Stimulated activated CD4-positive, alpha-beta T cell treated with anti-CD3 and anti-CD28 coated beads, Interleukin-12 subunit alpha, Interleukin-12 subunit beta, amount 100 ng/mL, for 4 hours (primary cell): Measurements from ENCODE around the gene BCAR1.

ENCODE experiments used
- DNase-seq: peaks from one replicate; pipeline ENCODE4 v3.0.0-alpha.2; 2020

The BCAR1 gene

DNA sequence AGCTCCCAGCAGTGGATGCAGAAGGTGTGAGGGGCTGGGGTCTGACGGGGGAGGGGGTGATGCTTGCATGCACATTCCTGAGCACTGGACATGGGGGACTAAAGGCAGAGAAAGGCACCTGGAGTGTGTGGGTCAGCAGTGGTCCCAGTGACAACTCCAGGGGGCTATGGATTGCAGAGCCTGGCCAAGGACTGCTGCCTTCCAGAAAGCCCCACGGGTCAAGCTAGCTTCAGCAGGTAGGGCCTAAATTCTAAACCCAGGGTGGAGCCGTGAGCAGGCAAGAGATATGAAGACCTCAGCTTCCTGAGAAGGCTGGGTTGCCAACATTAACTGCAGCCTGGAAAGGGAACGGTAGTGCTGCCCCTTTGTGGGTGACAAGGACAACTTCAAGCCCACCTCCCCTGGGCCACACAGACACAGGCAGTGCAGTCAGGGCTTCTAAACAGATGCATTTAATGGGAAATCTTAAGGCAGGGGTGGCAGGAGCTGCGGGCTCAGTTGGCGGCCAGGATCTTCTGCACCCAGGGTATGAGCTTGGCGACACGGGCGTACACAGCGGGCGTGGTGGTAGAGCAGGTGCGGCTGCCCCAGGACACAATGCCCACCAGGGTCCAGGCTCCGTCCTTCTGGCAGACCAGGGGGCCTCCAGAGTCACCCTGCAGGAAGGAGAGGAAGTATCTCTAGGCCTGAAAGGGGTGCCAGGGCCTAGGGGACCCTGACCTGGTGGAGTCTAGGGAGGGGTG is 47.6 kb downstream of the BCAR1 start:
- DNase-seq = no peak

DNA sequence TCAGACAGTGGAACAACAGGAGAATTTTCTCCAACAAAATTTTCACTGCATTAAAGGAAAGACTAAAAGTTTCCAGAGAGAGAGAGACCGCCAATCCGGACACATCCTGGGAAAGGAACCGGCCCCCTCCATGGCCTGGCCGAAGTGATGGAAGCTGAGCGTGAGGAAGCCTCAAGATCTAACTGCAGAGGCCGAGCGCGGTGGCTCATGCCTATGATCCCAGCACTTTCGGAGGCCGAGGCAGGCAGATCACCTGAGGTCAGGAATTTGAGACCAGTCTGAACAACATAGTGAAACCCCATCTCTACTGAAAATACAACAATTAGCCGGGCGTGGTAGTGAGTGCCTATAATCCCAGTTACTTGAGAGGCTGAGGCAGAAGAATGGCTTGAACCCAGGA is 48.3 kb downstream of the BCAR1 start:
- DNase-seq = no peak

DNA sequence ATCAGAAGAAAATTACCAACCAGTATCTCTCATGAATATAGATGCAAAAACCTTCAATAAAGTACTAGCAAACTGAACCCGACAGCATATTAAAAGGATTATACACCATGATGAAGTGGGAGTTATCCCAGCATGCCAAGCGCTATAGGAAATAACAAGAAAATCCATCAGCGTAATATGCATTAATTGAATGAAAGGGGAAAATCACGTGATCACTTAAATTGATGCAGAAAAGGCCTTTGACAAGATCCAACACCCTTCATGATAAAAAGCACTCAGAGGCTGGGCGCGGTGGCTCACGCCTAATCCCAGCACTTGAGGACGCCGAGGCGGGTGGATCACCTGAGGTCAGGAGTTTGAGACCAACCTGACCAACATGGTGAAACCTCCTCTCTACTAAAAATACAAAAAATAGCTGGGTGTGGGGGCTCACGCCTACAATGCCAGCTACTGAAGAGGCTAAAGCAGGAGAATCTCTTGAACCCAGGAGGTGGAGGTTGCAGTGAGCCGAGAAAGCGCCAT is 49.3 kb downstream of the BCAR1 start:
- no peak for DNase-seq

DNA sequence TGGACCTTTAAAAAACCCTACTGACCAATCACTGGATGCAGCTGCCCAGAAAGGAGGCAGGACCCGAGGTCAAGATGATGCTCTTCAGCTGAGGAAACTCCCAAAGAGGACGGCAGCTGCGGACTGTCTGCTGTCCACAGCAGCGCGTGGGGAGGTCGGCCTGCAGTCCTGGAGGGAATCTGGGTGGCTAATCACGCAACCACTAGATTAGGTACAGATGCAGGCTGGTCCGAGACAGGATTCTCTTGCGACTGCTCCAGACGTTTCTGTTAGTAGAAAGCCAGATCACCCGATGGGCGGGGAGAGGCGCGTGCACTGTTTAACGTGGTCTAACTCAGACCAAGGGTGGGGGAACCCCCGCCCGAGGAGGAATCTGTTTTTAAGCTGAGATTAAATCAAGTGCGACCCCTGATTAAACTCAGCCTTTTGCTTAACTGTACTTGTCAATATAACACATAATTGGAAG is 53.3 kb downstream of the BCAR1 start:
- no peak for DNase-seq

DNA sequence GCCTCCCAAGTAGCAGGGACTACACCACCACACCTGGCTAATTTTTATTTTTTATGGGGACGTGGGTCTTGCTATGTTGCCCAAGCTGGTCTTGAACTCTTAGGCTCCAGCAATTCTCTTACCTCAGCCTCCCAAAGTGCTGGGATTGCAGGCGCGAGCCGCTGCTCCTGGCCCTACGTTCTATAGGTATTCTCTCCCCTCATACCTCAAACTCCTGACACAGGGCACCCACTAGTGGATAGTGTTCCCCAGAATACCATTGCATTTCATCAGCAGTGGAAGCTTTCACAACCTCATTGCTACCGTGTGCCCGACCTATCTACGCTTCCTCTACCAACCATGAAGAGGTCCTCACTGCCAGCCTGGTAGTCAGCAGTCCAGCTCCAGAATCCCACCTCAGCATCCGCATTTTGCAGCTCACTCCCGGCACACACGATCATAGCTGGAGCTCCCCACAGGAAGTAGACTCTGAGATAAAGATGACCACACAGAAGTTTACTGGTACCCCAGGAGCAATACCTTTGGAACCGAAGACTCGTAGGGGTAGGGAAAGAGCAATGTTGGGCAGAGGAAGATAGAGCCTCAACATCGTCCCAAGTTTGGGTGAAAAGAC is 53.8 kb downstream of the BCAR1 start:
- DNase-seq = no peak

DNA sequence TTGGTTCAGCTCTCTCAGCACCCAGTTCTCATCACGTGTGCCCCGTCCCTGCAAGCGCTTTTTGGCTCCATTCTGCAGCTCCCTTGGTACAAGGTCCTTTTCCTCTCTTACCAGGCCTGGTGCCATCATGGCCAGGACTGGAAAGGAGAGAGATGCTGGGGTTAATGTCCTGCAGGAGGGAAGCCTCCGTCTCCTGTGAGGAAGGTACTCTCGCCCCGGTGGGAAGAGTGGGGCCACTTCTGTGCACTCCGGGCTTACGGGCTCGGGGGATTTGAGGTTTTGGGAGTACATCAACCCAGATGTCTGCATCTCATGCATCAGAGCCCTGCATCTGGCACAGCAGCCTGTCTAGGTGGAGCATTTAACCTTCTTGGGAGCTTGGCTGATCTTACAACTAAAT is 54.6 kb downstream of the BCAR1 start:
- no peak for DNase-seq

DNA sequence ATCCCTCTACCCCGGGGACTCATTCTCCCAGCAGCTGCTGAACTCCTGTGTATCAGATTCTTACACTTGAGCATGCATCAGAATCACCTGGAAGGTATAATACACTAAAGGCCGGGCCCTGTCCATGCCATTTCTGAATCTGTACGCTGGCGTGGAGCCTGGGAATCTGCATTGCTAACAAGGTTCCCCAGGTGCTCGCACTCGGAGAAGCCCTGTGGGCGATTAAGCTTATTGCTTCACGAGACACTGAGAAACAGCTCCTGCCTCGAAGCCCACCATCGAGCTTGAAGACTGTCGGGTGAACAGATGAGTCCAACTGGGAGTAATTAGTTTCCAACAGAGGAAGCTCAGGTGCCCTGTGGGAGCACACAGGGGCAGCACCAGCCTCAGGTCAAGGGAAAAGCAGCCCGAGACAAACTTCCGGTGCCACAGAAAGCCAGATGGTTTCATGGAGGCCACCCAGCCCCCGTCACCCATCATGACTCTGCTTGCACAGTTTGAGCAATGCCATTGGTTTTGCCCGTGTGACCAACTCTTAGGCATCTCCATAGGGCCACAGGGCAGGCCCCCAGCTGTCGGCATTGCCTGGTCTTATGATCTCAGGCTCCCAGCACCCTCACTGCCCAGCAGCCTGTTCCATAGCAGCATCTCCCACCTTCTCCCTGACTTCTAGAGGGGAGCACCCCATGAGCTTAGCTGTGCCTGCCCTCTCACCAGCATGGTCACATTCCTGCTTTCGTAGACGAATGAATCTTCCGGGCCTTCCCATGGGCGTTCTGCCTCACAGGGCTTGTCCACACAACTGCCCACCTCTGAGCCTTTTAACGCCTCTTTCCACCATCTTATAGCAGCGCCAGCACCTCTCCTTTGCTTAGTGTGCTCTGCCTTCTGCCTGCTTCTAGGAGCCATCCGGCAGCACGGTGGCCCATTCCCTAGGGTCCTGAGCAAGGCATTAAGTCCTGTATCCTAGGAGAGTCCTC is 55.3 kb downstream of the BCAR1 start:
- DNase-seq = no peak

DNA sequence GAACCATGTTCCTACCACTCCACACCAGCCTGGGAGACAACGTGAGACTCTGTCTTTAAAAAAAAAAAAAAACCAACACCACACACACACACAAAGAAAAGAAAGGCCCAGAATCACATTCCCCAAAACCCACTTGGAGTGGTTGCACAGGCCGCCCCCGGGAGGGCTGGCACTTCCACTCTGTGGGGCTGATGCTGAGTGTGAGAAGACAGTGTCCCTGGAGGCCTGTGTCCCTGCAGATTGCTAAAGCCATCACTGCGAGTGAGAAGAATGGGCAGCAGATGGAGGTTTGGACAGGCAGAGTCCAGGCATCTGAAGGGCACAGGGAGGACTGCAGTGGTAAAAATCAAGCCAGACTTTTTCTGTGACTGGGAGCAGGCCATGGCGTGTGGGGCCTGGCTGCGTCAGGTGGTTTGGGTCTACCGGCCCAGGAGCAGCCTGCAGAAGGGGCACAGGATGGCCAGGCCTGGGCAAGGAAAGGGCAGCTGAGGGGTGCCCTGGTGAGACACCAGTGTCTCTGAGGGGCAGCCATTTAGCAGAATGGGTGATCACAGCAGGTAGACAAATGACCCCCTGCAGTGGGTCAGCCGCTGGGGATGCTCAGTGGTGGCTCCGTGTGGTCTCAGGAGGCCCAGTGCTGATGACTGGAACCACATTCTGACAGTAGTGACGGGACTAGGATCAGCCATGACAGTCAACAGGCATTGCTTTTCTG is 57.5 kb downstream of the BCAR1 start:
- DNase-seq = no peak

DNA sequence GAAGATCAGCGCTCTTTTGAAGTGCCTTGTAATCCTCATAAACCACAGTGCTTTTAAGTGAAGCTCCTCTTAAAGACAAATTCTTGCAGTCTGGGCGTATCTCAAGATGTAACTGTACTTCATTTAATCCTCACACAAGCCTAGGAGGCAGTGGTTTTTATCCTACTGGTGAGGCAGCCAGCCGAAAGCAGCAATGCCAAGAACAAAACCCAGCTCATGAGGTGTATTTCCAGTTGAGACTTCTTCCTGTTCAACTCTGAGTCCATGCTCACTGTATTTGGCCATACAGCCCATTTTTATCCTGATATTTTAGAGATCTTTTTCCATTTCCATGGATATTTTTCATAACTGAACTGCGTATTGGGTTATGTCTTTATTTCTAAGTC is 58.2 kb downstream of the BCAR1 start:
- no peak for DNase-seq

DNA sequence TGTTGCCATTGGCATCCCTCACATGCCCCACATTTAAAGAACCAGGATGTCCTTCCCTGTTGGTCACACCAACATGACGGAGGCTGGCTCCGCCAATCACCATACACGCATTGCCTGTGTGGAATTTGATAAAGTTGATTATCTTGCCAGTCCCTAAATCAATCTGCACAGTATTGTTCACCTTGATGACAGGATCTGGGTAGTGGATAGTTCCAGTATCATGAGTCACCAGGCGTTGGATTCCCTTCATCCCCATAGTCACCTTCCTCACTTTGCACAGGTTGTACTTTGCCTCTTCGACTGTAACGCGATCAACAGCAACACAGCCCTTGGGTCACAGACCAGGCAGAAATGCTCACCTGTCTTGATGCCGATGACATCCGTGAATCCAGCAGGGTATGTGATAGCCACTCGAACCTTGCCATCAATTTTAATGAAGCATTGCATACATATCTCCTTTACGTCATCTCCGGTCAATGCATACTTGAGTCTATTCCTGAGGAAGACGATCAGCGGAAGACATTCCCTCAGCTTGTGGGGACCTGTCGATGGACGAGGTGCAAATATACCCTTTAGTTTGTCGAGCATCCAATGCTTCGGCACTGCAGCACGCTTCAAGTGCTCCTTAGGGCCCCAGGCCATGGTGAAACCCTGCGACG is 58.7 kb downstream of the BCAR1 start:
- no peak for DNase-seq

DNA sequence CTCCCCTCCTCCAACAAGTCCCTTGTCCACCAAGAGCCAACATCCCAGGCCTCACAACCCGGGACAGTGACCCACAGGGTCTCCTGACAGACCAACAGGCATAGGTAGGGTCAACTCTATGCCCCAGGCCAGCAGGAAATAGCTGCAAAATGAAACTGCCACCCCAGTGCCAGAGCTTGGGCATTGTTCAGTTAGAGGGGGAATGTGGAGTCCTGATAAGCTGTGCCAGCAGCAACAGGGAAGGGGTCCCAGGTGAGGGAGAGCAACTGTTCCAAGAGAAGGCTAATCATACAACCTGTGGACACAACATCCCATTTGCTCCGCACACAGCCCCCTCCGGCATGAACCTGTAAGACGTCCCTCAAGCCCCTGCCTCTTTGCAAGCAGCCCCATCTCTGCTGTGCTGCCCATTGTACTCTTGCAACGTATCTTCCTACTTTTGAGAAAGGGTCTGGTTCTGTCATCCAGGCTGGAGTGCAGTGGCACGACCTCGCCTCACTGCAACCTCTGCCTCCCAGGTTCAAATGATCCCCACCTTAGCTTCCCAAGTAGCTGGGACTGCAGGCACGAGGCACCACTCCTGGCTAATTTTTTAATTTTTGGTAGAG is 61.7 kb downstream of the BCAR1 start:
- no peak for DNase-seq

DNA sequence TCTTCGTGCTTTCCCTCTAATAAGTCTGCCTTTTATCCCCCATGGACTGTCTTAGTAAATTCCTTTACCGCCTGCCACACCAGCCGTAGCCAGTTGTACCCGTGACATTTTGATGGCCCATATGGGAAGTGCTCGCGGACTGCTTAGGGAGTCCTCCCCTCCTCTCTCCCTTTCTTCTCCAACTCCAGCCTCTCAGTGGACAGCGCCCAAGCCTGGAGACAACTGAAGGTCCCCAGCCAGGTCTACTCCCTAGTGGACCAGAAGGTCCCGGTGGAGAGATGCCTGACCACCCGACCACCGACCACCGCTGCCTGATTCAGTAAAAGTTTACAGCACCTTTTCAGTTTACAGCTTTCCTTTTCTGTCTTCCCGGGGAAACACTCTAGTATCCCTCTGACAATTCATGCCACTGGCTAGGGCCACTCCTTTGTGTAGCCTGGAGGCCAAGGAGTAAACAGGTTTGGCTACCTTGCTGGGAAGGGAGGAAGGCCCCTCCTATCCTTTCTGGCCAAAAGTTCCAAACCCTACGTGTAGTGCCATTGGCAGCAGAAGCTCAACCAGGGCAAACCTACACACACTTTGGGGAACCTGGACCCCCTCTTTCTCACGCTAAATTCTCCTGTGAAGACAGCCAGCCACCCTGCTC is 62.5 kb downstream of the BCAR1 start:
- no peak for DNase-seq

DNA sequence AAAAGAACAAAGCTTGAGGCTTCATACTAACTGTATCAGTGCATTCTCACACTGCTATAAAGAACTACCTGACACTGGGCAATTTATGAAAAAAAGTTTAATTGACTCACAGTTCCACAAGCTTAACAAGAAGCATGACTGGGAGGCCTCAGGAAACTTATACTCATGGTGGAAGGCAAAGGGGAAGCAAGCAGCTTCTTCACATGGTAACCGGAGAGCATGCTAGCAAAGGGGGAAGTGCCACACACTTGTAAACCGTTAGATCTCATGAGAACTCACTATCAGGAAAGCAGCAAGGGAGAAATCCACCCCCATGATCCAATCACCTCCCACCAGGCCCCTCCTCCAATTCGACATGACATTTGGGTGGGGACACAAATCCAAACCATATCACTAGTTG is 69.8 kb downstream of the BCAR1 start:
- no peak for DNase-seq

DNA sequence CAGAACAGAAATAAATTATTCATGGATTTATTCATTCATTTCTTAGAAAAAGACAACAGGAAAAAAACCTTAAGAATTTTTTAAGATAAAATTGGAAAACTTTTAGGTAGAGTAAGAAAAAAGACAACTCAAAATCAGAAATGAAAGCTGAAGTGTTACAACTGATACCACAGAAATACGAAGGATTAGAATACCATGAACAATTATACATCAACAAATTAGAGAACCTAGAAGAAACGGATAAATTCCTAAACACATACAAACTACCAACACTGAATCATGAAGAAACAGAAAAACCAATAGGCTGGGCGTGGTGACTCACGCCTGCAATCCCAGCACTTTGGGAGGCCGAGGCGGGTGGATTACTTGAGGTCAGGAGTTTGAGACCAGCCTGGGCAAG is 72.2 kb downstream of the BCAR1 start:
- DNase-seq = no peak
